ENCODE results near the gene FAM83D.

FAM83D gene

DNA sequence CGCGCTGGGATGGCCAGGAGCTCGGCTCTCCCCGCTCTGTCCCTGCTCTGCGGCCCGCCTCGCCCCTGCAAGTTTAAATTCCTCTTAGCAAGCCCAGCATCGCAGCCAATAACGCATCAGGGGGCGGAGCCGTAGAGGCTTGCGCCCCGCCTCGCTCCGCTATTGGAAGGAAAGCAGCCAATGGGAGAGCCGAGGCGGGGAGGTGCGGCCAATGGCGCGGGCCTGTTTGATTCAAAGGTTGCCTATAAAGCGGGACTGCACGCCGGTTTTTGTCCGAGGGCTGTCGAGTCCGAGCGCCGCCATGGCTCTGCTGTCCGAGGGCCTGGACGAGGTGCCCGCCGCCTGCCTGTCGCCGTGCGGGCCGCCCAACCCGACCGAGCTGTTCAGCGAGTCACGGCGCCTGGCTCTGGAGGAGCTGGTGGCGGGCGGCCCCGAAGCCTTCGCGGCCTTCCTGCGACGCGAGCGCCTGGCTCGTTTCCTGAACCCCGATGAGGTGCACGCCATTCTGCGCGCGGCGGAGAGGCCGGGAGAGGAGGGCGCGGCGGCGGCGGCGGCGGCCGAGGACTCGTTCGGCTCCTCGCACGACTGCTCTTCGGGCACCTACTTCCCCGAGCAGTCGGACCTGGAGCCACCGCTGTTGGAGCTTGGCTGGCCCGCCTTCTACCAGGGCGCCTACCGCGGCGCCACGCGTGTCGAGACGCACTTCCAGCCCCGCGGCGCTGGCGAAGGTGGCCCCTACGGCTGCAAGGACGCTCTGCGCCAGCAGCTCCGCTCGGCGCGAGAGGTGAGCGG, at the start of gene FAM83D:
Gene FAM83D (plus strand): TSS at position 276 of the 792 bp plus-strand sequence. CDS start 26 bp downstream, at position 302.
- peak; percentile 100 for DNase-seq (ENCODE audit: low spot score)

DNA sequence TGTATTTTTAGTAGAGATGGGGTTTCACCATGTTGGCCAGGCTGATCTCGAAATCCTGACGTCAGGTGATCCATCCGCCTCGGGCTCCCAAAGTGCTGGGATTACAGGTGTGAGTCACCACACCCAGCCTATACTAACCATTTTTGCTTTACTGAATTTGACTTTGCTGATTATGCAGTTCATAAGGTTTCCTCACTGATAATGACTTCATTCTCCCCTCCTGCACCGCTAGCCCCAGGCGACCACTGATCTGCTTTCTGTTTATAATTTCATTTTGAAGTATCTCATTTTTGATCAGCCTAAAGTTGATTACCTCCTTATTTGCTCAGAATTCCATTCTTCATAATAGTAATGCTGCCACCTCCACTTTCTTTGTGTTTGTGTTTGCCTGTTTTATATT, 48.7 kb upstream of the FAM83D start:
- no peak for DNase-seq (ENCODE audit: low spot score)

DNA sequence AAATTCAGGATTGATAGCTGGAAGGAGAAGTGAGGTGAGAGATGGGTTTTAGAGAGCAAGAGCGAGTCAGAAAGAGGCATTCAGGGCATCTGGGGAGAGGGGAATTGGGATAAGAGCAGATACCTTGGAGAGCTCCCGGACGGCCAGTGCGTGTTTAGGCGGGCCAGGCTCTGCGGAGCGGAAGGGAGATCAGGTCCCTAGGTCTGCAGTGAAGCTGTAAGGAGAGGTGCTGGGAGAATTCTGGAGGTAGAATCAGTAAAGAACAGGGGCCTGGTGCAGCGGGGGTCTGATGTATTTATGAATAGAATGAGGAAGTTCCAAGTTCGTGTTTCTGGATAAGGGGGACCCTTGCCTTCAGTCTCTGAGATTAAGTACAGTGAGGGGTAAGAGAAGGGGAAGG, 47.4 kb upstream of the FAM83D start:
- DNase-seq (ENCODE audit: low spot score), result peak; percentile 45

- DNase-seq (ENCODE audit: low spot score), result no peak
These were observed 45.1 kb upstream of the FAM83D start for GRCh38 chr20:38880952-38881735.

DNA sequence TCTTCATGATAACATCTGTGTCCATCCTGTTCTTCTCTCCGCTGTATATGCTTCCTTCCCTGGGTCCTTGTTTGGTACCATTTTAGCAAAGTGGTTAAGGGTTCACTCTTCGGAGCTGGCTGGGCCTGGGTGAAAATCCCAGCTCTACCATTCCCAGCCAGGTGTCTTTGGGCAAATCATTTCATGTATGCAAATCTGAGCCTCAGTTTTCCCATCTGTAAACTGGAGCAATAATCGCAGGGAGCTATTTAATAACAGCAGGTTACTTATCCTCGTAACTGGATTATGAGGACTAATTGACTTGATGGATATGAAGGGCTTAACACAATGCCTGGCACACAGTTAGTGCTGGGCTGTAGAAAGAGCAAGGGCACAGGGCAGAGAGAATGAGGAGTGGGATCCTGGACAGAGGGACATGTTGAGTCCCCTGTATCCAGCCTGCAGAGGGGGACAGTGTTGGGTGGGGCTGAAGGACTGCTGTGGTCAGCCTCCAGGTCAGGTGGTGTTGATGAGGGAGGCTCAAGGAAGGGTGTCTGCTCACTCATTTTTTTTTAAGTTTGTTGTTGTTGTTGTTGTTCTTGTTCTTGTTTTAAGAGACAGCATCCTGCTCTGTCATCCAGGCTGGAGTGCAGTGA, 44.3 kb upstream of the FAM83D start:
- no peak for DNase-seq (ENCODE audit: low spot score)

- DNase-seq (ENCODE audit: low spot score), result no peak
These were observed 43.6 kb upstream of the FAM83D start for GRCh38 chr20:38882600-38882999.

- DNase-seq (ENCODE audit: low spot score), result no peak
These were observed 42.9 kb upstream of the FAM83D start for GRCh38 chr20:38883081-38883980.

GRCh38 chr20:38883981-38884733, 42.1 kb upstream of the FAM83D start:
- no peak for DNase-seq (ENCODE audit: low spot score)

DNA sequence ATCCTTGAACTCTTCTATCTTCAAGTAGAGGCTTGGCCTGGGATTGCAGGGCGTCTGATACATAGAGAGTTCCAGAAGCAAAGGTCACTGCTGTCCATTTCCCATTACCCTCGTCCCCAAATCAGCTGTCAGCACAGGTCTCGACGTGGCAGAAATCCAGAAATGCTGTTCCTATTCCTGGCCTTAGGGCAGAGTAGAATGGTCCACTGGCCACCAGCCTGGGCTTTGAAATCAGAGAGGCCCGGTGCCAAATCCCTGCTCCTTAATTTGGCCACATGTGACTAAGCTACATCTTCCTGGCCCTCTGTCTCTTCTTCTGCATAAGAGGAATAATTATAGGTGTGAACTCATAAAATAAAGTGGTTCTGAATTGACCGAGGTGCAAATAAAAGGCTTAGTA, 40.9 kb upstream of the FAM83D start:
- DNase-seq (ENCODE audit: low spot score), result no peak

DNA sequence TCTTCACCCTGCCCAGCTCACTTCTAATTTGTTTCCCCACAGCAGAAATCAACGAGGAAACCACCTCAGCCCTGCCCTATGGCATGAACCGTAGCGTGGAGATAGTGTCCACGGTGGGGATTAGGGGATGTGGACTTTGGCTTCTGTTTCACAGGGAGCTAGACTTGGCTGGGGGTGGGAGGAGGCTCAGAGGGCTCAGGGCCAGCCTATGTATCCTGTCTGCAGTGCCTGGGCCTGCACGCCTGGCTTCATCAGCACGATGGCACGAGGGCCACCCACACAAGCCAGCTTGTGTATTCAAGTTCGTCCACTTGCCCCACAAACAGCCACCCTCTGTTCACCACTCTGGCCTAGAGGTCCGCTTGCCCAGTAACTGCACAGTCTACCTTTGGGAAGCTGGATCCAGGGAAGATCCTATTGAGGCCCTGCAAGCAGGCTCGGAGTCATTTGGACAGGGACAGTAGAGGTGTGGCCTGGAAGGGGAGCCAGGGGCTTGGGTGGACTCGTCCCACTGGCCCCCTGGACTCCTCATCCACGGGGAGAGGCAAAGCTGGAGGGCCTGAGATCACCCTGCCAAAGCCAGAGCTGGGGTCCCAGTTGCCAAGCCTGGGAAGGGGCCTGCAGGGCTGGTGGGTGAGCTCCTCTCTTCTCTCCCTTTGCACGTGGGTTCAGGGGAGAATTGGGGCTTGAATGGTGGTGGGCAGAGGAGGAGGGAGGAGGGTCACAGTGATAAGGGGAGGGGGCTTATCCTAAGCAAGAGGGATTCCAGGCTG, 38.0 kb upstream of the FAM83D start:
- DNase-seq (ENCODE audit: low spot score), result no peak

DNA sequence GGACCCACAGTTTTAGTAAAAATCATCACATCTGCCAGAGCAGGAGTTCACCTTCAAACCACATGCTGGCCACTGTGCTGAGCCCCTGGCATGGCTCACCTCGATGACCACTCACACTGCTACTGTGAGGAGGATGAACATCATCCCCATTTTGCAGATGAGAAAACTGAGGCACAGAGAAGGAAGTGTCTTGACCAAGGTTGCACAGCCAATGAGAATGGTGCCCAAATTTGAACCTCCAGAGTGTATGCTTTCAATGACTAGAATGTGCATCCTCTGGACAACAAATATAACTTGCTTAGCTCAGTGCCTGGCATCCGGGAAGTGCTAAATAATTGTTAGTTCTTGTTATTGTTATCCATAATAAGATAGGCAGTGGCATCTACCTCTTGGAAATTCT, 37.2 kb upstream of the FAM83D start:
- DNase-seq (ENCODE audit: low spot score), result no peak

- no peak for DNase-seq (ENCODE audit: low spot score)
These were observed 36.3 kb upstream of the FAM83D start for GRCh38 chr20:38889792-38890496.

DNA sequence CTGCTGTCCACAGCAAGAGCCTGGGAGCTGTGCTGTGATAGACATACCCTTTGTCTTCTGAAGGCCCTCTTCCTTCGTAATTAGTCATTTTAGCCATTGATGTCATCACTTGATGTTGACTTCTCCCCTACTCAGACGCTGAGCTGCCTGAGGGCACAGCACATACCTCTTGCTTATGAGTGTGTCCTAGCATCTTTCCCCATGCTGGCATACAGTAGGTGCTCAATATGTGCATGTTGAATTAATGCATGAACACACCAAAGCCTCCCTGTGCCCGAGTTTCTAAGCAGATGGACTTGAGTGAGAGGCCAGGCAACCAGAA, 35.8 kb upstream of the FAM83D start:
- DNase-seq (ENCODE audit: low spot score), result no peak

- no peak for DNase-seq (ENCODE audit: low spot score)
These were observed 33.9 kb upstream of the FAM83D start for GRCh38 chr20:38892091-38892981.

- DNase-seq (ENCODE audit: low spot score), result no peak
These were observed 33.1 kb upstream of the FAM83D start for GRCh38 chr20:38893056-38893564.

- peak; percentile 77 for DNase-seq (ENCODE audit: low spot score)
These were observed 32.6 kb upstream of the FAM83D start for GRCh38 chr20:38893565-38894090.

GRCh38 chr20:38894091-38894847, 31.9 kb upstream of the FAM83D start:
- DNase-seq (ENCODE audit: low spot score), result no peak
